ENCODE results near the gene CRYBG1.
A peak's percentile ranks its signal among the peaks of the same experiment; 100 is the strongest.

The CRYBG1 gene

DNA sequence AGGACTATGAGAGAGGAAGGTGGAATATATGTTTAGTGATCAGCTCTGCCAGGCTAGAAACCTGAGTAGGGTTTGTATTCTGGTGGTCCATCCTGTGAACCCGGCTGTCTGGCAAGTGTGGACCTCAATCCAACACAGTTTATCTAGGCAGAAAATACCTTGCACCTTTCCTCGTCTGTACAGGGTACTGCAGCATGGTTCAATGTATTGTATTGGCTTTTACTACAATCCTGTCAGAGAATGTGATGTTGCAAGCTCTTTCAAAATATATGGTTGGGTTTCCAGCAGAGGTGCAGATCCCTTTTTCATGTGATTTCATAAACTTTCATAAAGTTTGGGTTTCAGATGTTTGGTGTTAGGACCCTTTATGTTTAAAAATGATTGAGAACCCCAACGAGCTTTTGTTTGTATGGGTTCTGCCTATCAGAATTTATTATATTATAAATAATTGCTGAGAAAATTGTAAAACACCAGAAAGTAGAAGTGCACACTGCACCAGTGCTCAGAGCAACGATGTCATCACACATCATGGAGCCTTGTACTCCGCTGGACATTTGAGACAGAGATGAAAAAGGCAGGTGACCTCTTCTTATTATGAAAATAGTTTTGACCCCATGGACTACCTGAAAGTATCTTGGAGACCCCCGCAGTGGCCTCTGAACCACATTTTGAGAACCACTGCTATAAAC is 162.2 kb downstream of the CRYBG1 start:
- DNase-seq (ENCODE audit: low read depth in 2 of 3, low spot score in 1 of 3): no peak

DNA sequence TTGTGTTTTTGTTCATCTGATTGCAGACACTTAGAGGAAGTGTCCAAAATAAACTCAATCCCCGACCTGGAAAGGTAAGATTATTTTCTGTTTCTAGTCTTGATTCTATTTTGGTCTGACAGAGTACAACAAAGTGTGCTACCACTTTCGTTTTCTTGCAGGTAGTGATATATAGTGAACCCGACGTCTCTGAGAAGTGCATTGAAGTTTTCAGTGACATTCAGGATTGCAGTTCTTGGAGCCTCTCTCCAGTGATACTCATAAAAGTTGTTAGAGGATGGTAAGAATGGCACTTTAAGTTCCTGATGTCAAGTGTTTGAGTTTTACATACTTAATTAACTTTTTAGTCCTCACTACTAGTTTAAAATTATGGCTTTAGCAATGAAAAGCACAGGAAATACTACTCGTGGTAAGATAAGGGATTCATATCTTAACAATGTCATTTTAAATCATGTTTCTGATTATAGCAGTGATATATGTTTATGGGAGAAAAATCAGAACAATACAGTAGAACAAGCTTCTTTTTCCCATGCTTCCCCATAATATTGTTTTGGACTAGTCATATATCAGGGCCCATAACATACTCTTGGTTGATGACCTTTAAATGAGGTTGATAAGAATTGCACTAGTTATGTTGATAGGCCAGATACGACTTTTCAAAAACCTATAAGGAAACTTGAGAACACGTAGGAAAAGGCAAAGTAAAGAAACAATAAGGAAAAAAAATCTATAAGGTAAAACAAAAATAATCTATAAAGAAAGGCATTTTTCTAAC is 164.8 kb downstream of the CRYBG1 start:
- DNase-seq (ENCODE audit: low read depth in 2 of 3, low spot score in 1 of 3): no peak

DNA sequence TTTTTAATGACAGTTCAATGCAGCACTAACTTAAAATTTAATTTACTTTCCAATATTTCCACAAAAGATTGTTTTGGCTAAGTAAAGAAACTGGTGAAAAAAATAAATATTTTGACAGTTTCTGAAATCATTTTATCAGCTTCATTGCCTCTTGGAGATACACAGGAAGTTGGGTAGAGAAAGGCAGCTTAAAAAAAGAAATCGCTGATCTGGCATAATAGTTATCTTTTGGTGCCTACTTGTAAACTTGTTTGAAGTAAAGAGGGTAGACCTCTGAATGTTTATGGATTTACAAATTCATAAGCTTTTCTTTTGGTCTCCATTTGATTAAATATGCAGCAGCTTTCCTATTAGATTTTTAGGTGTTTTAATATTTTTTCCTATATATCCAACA is 165.4 kb downstream of the CRYBG1 start:
- DNase-seq (ENCODE audit: low read depth in 2 of 3, low spot score in 1 of 3): no peak

DNA sequence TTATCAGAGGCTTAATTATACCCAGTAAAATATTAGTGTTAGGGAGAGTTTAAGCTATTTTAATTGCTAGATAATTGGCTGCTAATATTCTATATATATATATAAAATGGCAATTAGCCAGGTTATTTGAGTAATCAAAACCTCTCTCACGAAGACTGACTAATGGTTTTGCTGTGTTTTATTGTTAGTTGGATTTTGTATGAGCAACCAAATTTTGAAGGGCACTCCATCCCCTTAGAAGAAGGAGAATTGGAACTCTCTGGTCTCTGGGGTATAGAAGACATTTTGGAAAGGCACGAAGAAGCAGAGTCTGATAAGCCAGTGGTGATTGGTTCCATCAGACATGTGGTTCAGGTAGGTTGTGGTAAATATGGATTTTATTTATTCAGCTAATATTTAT is 166.6 kb downstream of the CRYBG1 start:
- no peak for DNase-seq (ENCODE audit: low read depth in 2 of 3, low spot score in 1 of 3)

DNA sequence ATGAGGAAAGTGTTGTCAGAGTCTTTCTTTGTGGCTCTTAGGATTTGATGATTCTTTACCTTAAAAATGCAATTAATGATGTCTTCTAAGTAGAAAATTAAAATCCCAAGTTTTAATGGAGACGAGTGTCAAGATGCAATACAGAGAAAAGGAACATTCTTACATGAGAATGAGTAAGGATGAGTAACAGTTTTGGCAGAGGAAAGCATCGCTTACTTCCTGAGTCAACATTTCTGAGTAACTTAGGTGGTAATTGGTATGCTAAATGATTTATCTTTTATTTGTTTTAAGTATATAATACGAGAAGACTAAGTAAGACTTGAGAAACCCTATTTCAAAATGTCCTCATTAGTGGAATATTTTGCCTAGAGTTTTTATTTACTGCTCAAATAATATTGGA is 167.5 kb downstream of the CRYBG1 start:
- no peak for DNase-seq (ENCODE audit: low read depth in 2 of 3, low spot score in 1 of 3)

DNA sequence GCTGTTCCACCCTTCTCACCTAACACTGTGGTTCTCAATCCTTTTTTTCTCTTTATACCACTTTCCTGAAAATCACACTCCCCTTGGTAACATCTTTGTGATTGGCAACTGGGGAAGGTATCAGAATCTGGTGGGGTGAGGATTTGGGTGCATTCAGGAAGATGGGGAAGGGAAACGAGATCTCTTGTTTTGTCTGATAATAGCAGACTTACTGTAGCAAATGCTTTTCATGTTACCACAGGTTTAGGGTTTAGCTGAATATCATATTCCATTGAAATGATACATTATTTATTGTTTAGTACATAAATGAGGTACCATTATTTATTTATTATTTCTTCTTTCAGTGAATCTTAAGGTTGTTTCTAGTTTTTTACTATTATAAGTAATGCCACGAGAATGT is 168.0 kb downstream of the CRYBG1 start:
- DNase-seq (ENCODE audit: low read depth in 2 of 3, low spot score in 1 of 3): no peak

DNA sequence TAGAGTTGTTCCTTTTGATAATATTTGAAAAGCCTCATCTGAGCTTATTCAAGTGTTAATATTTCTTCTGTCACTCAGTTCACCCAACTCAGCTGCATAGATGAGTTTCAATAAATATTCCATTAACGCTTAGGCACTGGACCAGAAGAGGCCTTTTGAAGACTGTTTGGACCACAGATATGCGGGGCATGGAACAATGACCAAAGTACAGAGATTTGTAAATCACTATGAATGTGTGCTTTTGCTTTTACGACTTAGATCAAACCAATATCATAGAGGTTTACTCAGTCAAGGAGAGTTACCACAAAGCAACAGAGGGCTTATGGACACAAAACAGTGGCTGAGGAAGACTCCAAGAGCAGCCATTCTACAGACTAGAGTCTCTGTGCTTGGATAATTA is 168.9 kb downstream of the CRYBG1 start:
- no peak for DNase-seq (ENCODE audit: low read depth in 2 of 3, low spot score in 1 of 3)

DNA sequence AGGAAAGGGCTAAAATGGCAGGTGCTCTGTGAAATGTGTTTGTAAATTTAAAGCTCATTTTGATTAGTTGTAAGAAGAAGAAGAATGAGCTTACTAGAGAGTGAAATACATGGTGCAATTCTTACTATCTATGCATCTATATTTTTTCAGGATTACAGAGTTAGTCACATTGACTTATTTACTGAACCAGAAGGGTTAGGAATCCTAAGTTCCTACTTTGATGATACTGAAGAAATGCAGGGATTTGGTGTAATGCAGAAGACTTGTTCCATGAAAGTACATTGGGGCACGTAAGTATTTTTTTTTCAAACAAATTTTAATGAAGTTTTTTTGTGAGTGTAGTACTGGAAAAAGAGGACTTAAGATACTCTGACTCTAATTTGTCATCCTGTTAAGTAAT is 169.5 kb downstream of the CRYBG1 start:
- DNase-seq (ENCODE audit: low read depth in 2 of 3, low spot score in 1 of 3): no peak

DNA sequence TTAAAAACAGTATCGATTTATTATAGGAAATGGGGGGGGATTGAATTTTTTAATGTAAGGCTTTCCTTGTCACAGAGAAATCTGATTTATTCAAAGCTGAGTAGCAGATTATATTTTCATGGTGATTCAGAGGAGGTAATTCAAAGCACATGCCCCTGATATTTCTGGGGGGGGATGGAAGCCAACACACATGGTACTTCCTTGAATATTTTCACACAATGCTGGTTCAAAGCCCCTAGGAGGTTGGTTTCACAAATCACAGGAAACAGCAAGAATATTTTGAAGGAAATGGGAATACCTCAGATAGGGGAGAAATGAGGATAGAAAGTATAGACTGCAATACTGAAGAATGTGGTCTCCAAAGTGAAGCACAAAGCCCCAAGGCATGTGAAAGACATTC is 170.0 kb downstream of the CRYBG1 start:
- DNase-seq (ENCODE audit: low read depth in 2 of 3, low spot score in 1 of 3): no peak

DNA sequence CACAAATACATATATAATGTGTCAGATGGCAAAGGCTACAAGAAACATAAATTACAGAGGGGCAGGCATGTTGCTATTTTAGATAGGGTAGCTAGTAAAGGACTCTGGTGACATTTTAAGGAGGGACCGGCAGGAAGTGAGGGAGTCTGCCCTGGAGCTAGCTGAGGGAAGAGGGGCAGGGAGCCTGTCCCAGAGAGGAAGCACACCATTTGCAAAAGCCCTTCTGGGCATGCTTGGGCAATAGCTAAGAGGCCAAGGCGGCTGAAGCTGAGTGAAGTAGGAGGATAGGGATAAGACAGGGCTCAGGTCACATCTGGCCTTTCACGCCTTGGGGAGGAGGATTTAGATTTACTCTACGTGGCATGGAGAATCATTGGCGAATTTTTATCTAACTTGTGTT is 172.5 kb downstream of the CRYBG1 start:
- DNase-seq (ENCODE audit: low read depth in 2 of 3, low spot score in 1 of 3): no peak

DNA sequence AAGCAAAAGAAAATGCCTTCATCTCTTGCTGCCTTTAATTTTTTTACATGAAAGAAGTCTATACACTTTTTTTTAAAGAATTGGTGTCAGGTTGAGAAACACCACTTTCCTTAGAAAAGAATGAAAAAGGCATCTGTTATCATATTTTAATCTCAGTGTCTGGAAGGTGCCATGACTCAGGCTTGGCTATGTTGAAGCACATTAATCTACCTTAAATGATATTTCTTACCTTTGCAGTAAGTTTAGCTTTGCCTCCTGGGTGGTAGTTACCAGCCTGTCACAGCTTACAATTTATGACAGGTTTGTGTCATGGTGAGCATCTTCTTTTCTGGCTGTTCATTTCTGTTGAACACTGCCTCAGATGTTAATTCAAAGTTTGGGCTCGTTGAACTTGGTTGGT is 173.5 kb downstream of the CRYBG1 start:
- no peak for DNase-seq (ENCODE audit: low read depth in 2 of 3, low spot score in 1 of 3)

DNA sequence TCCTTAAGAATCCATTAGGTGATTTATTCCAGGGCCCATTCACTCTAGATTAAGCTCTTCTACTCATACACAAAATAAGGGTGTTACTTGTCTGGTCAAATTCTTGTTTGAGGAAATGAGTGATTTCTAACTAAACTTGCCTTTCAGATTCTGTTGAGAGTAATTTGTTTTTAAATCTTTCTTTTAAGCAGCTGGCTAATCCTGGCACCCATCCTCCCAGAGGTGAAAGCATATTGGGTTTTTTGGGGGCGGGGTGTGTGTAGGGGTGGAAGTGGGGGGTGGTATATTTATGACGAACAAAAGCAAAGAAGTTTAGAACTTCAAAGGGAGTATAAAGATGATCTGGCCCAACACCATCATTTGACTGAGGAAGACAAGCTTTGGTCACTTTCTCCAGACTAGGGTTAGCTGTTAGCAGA is 174.1 kb downstream of the CRYBG1 start:
- peak in 2 of 3 donors; percentile 42 to 54 for DNase-seq (ENCODE audit: low read depth in 2 of 3, low spot score in 1 of 3)

DNA sequence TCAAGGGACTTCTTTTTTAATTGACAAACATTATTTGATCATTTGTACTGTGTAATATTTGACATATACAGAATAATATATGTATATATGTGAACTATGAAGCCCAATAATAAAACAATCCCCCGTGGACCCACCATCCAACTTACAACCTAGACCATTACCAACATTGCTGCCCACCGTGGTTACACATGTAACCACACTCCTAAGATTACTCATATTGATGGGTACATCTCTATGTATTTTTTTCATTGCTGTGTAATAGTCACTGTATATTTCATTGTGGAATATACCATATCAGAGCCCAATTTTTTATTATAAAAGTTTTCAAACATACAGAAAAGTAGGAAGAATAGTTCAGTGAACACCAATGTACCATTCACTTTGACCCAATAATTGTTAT is 174.5 kb downstream of the CRYBG1 start:
- no peak for DNase-seq (ENCODE audit: low read depth in 2 of 3, low spot score in 1 of 3)

DNA sequence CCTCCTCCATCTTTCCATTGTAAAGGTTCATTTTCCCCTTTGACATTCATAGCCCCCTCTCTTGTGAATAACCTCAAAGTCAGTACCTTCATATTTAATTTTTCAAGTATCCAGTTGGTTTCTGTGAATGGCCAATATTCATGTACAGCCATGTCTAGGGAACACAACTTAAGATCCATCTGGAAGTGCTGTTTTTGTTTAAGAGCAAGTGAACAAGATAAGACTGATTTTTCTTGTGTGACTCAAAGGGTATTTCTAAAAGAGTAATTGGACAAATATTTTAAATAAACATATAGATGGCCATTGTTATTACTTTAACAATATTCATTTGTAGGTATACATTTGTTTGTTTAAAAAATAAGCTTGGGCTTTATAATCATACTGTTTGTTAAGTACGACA is 175.8 kb downstream of the CRYBG1 start:
- no peak for DNase-seq (ENCODE audit: low read depth in 2 of 3, low spot score in 1 of 3)

DNA sequence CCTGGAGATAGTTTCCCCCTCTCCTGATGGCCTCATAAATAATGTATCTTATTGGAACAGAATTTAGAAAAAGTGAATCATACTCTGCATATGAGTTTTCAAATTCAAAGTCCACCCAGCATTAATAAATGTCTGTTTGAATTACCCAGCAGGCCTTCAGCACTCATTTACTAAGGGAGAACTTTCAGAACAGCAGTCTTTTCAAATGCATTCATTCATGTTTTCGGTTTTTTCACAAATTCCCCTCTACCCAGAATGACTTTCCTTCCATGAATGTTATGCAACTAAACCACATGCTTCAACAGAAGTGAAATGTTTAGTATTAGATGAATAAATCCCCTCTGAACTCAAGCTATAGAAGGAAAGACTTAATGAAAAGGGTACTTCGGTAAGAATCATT is 176.3 kb downstream of the CRYBG1 start:
- no peak for DNase-seq (ENCODE audit: low read depth in 2 of 3, low spot score in 1 of 3)

DNA sequence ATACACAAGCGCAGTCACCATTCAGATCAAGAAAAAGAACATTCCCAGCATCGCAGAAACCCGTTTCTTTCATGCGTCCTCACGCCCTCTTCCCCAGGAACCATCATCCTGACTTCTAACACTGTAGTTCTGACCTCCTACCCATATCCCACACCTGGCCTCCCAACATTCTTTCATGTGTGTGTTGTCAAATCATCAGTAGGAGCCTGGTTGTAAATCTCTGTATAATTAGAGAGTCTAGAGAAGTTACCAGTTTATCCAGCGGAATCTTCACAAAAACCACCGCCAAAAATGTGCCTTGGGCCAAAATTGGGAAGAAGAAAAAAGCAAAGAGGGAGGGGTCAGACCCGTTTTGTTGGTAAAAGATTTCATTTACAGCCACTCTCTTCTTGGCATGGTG is 177.1 kb downstream of the CRYBG1 start:
- DNase-seq (ENCODE audit: low read depth in 2 of 3, low spot score in 1 of 3): no peak

DNA sequence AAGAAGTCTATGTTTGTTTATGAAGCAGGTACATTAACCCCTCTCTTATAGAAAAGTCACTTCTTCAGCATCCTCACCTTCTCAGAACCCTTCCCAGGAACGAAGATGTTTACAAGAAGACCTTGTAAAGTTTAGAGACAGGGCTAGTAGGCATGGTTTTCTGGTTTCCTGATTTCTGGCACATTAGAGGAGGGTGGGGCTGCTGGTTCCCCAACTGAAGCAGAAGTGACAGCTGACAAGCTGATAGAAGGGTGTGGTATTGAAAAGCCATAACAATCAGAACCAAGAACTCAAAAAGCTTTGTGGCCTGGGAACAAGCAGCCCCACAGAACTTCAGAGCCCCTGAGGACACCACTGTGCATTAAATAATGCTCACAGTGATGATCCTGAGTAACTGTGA is 177.6 kb downstream of the CRYBG1 start:
- no peak for DNase-seq (ENCODE audit: low read depth in 2 of 3, low spot score in 1 of 3)

DNA sequence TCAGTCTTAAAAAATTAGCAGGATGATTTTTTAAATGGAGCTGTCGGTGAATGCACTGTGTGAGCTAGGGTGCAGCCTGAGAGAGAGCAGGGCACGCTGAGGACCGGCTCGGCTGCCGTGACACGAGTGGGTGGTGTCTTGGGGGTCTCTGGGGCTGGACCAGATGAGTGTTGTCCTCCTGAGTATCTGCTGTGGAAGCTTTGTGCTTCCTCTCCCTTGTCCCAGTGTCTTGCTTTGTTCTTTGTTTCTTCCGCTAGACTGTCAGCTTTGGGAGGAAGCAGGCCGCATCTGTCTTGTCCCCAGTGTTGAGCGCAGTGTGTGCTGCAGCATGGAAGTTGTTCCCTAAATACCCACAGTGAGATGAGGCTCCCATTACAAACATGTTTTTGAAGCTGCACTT is 179.4 kb downstream of the CRYBG1 start:
- DNase-seq (ENCODE audit: low read depth in 2 of 3, low spot score in 1 of 3): no peak

DNA sequence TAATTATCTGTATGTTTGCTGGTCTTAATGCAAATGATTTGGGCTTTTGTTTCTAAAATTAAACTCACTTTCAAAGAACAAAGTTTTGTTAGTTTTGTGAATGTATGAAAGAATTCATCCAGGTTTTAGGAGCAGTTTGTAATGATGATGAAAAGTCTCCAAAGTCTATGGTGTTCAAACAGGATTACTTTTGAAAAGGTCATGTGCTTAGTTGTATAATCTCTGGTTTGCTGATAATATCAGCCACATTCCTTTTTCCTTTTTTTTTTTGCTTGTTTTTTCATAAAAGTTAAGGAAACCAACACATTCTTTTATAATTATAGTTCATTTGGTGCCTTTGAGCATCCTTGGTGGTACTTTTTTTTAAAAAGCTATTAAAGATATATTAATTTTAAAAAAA is 179.9 kb downstream of the CRYBG1 start:
- DNase-seq (ENCODE audit: low read depth in 2 of 3, low spot score in 1 of 3): no peak

DNA sequence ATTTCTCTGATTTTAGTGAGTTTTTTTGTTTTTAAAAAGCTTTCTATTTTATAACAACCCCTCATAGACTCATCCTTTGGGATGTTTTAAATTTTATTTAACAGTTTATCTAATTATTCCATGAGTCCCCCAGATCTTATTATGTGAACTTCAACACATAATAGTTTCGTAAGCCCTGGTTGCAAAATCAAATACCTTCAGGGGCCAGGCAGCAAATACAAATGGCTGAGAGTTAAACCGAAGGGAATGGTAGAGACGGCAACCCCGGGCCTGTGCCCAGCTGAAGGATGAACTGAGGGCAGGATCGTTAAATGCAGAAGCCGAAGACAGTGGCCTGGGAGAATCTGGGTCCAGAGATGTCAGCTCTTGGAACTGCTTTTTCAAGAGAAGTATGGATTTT is 180.4 kb downstream of the CRYBG1 start:
- DNase-seq (ENCODE audit: low read depth in 2 of 3, low spot score in 1 of 3): no peak

DNA sequence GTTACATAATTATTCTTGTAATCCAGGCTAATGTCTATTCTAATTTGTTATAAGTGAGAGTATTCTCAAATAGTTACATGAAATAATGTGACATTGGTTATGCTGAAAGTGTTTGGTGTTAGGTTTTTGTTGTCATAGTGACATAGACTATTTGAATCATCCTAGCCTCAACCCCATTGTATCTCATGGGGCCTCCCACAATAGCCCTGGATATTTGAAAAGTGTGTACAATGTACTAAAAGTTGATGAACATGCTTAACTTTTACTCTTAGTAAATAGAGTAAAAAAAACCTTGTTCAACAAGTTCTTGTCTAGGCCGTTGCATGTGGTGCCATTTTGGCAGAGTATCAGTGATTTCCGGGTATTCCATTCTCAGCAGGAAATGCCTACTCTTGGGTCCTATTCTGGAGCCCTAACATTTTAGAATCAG is 185.8 kb downstream of the CRYBG1 start:
- DNase-seq (ENCODE audit: low read depth in 2 of 3, low spot score in 1 of 3): no peak

DNA sequence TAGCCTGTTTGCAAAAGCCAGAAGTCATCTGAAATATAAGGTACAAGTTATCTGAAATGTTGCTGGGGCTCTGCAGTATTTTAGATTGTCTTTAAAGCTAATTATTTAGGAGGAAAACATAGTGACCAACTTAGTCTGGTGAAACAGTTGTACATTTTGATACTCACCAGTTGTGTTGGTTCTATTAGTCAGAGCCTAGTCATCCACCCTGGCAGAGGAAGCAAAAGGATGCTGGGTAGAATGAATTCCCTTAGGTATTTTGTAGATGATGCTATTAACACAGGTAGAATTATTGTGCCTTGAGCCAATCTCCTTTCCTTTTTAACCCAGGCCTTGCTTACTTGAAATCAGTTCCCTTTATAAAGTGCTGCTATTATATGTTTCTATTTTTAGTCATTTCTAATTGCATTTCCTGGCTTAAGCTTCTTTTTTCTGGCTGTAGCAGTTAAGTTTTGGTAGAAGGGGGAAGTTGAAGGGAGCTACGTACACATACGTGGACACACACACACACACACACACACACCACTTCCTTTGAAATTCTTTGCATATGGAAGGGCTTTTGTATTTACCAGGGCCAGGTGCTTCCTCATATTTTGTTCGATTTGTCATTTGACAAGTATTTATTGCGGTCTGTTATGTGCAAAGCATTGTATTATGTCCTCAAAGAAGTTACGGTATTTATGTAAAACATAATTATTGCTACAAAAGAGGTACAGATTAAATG is 186.3 kb downstream of the CRYBG1 start:
- DNase-seq (ENCODE audit: low read depth in 2 of 3, low spot score in 1 of 3): no peak

Data from stimulated activated CD4-positive, alpha-beta T cell treated with anti-CD3 and anti-CD28 coated beads, Interleukin-12 subunit alpha, Interleukin-12 subunit beta, amount 100 ng/mL, for 48 hours (primary cell).